Measurements from ENCODE around the gene CCDC7. TPM values are rescaled to one million over a fixed set of nuclear protein-coding genes. Genes with fewer than 3 reads are reported as not detected.

The CCDC7 gene
- total and polyA plus RNA-seq, 2 experiments from 2014 or later, result 0.83 to 1.6 TPM

- peaks cover 8% of the 10 kb centered on the region for H3K4me1 ChIP-seq (ENCODE audit: insufficient read depth)
- Mint-ChIP-seq H3K27ac (no peak overlapping the region), H3K9me3 (no peaks in the 10 kb centered on the region), H3K4me1 (peaks cover 20% of the 10 kb centered on the region), H3K36me3 (ENCODE audit: low read depth) (0 out of 3 replicates have a peak, but pooled peaks cover 2% of the 10 kb centered on the region), H3K4me3 (no peak overlapping the region), H3K27me3 (ENCODE audit: insufficient read depth, low read depth, poor library complexity) (peaks cover 5% of the 10 kb centered on the region)
- H3K79me2 ChIP-seq (replicated peaks; ENCODE audit: insufficient read depth), result no peaks in the 10 kb centered on the region
- no peak overlapping the region for H2AFZ ChIP-seq
- H3K36me3 ChIP-seq (ENCODE audit: insufficient read depth), result no peaks in the 10 kb centered on the region
- H3K9me2 ChIP-seq (ENCODE audit: insufficient read depth), result no peaks in the 10 kb centered on the region
- no peak for TF ChIP-seq ZNF331 (CRISPR knock-in tag; IDR thresholded peaks at IDR 0.05; ENCODE audit: low read depth)
- TF ChIP-seq ETS1 (IDR thresholded peaks at IDR 0.05), result no peak
- TF ChIP-seq, protein P1, sequence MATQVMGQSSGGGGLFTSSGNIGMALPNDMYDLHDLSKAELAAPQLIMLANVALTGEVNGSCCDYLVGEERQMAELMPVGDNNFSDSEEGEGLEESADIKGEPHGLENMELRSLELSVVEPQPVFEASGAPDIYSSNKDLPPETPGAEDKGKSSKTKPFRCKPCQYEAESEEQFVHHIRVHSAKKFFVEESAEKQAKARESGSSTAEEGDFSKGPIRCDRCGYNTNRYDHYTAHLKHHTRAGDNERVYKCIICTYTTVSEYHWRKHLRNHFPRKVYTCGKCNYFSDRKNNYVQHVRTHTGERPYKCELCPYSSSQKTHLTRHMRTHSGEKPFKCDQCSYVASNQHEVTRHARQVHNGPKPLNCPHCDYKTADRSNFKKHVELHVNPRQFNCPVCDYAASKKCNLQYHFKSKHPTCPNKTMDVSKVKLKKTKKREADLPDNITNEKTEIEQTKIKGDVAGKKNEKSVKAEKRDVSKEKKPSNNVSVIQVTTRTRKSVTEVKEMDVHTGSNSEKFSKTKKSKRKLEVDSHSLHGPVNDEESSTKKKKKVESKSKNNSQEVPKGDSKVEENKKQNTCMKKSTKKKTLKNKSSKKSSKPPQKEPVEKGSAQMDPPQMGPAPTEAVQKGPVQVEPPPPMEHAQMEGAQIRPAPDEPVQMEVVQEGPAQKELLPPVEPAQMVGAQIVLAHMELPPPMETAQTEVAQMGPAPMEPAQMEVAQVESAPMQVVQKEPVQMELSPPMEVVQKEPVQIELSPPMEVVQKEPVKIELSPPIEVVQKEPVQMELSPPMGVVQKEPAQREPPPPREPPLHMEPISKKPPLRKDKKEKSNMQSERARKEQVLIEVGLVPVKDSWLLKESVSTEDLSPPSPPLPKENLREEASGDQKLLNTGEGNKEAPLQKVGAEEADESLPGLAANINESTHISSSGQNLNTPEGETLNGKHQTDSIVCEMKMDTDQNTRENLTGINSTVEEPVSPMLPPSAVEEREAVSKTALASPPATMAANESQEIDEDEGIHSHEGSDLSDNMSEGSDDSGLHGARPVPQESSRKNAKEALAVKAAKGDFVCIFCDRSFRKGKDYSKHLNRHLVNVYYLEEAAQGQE (IDR thresholded peaks at IDR 0.05; ENCODE audit: unreplicated experiment), result no peak
- no peak for TF ChIP-seq JUNB (IDR thresholded peaks at IDR 0.05; ENCODE audit: unreplicated experiment)
- no peak for TF ChIP-seq CREB1 (CRISPR knock-in tag; IDR thresholded peaks at IDR 0.05; ENCODE audit: low read depth)
- TF ChIP-seq CTCF (conservative IDR thresholded peaks at IDR 0.05; ENCODE audit: low read depth in 2 of 2), result no peak
- TF ChIP-seq ZNF114 (CRISPR knock-in tag; IDR thresholded peaks at IDR 0.05), result no peak
- TF ChIP-seq EZH2 (IDR thresholded peaks at IDR 0.05; ENCODE audit: low read depth, unreplicated experiment), result no peak
- TF ChIP-seq STAT1 (IDR thresholded peaks at IDR 0.05; ENCODE audit: unreplicated experiment), result no peak
- no peak for TF ChIP-seq EZH2phosphoT487 (IDR thresholded peaks at IDR 0.05; ENCODE audit: unreplicated experiment)
- no peak for TF ChIP-seq NANOG (IDR thresholded peaks at IDR 0.05; ENCODE audit: borderline replicate concordance)
- no peak for TF ChIP-seq POLR2AphosphoS5 (IDR thresholded peaks at IDR 0.05; ENCODE audit: low read depth)
- ATAC-seq (no peak), DNase-seq (ENCODE audit: low spot score) (no peak)
- H3K27ac ChIP-seq (ENCODE audit: low read depth), result no peak overlapping the region
- H3F3A ChIP-seq (replicated peaks; ENCODE audit: low read depth), result no peaks in the 10 kb centered on the region
- no peaks in the 10 kb centered on the region for H3K27me3 ChIP-seq (ENCODE audit: insufficient read depth)
- no peak overlapping the region for H3K4me3 ChIP-seq
- H3K4me2 ChIP-seq, result no peak overlapping the region
- no peaks in the 10 kb centered on the region for H4K20me1 ChIP-seq (replicated peaks; ENCODE audit: insufficient read depth)
Measured at GRCh38 chr10:32890444-32890843, 444.5 kb downstream of the CCDC7 start.

Data from GM23338 (cell line).